Osteoblast (primary cell): Measurements from ENCODE around the gene DNMT1. TPM values are rescaled to one million over a fixed set of nuclear protein-coding genes. Genes with fewer than 3 reads are reported as not detected.
A peak's percentile ranks its signal among the peaks of the same experiment; 100 is the strongest.
"Not testable (repeated sequence)": the region's sequence is repeated elsewhere in the genome, so short reads cannot be mapped to it uniquely, and the experiment has no call there.

Source experiments
- DNase-seq: peaks from one replicate; pipeline ENCODE4 v3.0.0; 2011; ENCODE audit warnings: low spot score, mixed read lengths; ENCODE audit not compliant: insufficient read length; ENCODE audit errors: missing footprints
- H2AFZ ChIP-seq: 2 replicates; pipeline ENCODE4 v1.6.0; 2011; ENCODE audit warnings: mild to moderate bottlenecking, low read length
- H3K27ac ChIP-seq: 2 replicates; pipeline ENCODE4 v1.5.1; 2011; ENCODE audit warnings: mild to moderate bottlenecking, low read depth, low read length, moderate library complexity
- H3K27me3 ChIP-seq: 2 replicates; pipeline ENCODE4 v1.6.0; 2012; ENCODE audit warnings: mild to moderate bottlenecking, control low read depth, inconsistent platforms, low read length, moderate library complexity; ENCODE audit not compliant: insufficient read depth
- H3K36me3 ChIP-seq: 2 replicates; pipeline ENCODE4 v1.5.1; 2011; ENCODE audit warnings: mild to moderate bottlenecking, low read length, control low read depth, moderate library complexity; ENCODE audit not compliant: insufficient read depth
- H3K4me1 ChIP-seq: 2 replicates; pipeline ENCODE4 v1.5.1; 2011; ENCODE audit warnings: mild to moderate bottlenecking, low read length, control low read depth, moderate library complexity; ENCODE audit not compliant: insufficient read depth
- H3K4me2 ChIP-seq: 2 replicates; pipeline ENCODE4 v1.6.0; 2011; ENCODE audit warnings: mild to moderate bottlenecking, low read length; ENCODE audit not compliant: insufficient read depth
- H3K4me3 ChIP-seq: fragments of 200-600 bp; sonication (generic); 3 replicates; pipeline ENCODE4 v1.5.1; 2012; ENCODE audit warnings: mild to moderate bottlenecking, low read length, inconsistent platforms; ENCODE audit not compliant: insufficient read depth
- H3K79me2 ChIP-seq: 2 replicates; pipeline ENCODE4 v1.6.0; 2012; ENCODE audit warnings: mild to moderate bottlenecking, low read length, control low read depth, inconsistent platforms; ENCODE audit not compliant: insufficient read depth
- H3K9me3 ChIP-seq: 2 replicates; pipeline ENCODE4 v1.5.1; 2011; ENCODE audit warnings: low read depth, low read length, control low read depth
- H4K20me1 ChIP-seq: 2 replicates; pipeline ENCODE4 v1.6.0; 2012; ENCODE audit warnings: mild to moderate bottlenecking, low read length, control low read depth; ENCODE audit not compliant: insufficient read depth
- total RNA-seq: library from RNA; depleted of rRNA; stranded (reverse); fragments of >200 nt; gene quantifications from 2 replicates; pipeline ENCODE4 v1.2.3, GENCODE V29; 2012
- TF ChIP-seq, protein P1 (sequence below): IDR thresholded peaks from 2 replicates; pipeline ENCODE4 v1.5.1; 2011; ENCODE audit warnings: mild to moderate bottlenecking, low read depth, low read length, moderate library complexity; ENCODE audit errors: extremely low read depth

Gene DNMT1
- total RNA-seq, 1 donor = 33.7 TPM

DNA sequence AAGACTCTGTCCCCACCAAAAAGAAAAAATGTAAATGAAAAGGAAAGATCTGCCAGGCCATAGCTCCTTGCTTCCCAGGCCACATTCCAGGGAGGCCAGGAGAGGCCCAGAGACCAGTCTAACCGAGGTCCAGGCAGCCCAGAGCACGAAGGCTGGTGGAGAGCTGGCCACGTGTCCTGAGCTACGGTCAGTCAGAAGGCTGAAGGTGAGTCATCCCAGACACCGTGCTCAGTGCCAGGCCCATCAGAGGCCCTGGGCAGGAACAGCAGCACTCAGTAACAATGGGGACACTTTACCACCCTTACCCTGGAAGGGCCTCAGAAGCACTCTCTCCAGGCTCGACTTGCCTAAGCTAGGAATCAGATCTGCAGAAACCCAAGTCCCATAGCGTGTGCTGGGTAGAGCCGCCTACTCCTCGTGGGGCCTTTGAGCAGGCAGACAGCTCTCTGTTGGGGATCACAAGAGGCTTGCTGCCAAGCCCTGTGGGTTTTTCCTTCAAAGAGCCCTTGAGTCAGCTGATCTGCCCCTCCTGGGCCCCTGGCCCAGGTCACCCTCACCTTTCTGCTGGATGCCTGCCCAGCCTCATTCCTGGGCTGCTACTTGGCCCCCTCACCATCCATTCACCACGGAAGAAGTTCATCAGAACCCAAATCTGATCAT, 11.6 kb upstream of the DNMT1 start:
- Histone ChIP-seq H3K27me3 (no peaks in the 10 kb centered on the region), H3K4me3 (no peak overlapping the region), H3K79me2 (no peaks in the 10 kb centered on the region), H4K20me1 (no peaks in the 10 kb centered on the region), H3K36me3 (no peaks in the 10 kb centered on the region), H3K4me2 (no peak overlapping the region), H2AFZ (peak overlapping the region; percentile 81), H3K4me1 (peaks cover 18% of the 10 kb centered on the region), H3K9me3 (no peaks in the 10 kb centered on the region), H3K27ac (peak overlapping the region; percentile 65)
- TF ChIP-seq, protein P1, sequence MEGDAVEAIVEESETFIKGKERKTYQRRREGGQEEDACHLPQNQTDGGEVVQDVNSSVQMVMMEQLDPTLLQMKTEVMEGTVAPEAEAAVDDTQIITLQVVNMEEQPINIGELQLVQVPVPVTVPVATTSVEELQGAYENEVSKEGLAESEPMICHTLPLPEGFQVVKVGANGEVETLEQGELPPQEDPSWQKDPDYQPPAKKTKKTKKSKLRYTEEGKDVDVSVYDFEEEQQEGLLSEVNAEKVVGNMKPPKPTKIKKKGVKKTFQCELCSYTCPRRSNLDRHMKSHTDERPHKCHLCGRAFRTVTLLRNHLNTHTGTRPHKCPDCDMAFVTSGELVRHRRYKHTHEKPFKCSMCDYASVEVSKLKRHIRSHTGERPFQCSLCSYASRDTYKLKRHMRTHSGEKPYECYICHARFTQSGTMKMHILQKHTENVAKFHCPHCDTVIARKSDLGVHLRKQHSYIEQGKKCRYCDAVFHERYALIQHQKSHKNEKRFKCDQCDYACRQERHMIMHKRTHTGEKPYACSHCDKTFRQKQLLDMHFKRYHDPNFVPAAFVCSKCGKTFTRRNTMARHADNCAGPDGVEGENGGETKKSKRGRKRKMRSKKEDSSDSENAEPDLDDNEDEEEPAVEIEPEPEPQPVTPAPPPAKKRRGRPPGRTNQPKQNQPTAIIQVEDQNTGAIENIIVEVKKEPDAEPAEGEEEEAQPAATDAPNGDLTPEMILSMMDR = no peak
- DNase-seq = peak; percentile 93

DNA sequence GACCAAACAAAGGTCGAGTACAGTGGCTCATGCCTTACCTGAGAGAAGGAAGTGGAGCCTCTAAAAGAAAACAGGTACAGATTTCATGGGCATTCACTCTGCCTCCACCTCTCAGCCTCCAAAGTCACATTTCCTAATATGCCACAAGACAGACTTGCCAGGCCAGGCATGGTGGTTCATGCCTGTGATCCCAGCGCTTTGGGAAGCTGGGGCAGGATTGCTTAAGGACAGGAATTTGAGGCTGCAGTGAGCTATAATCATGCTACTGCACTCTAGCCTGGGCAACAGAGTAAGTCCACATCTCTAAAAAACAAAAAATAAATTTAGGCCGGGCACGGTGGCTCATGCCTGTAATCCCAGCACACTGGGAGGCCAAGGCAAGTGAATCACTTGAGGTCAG, 10.9 kb upstream of the DNMT1 start:
- Histone ChIP-seq H3K27ac (no peak overlapping the region), H4K20me1 (no peaks in the 10 kb centered on the region), H3K4me2 (no peak overlapping the region), H2AFZ (no peak overlapping the region), H3K9me3 (no peaks in the 10 kb centered on the region), H3K4me1 (peaks cover 18% of the 10 kb centered on the region), H3K4me3 (no peak overlapping the region), H3K36me3 (no peaks in the 10 kb centered on the region), H3K27me3 (no peaks in the 10 kb centered on the region), H3K79me2 (no peaks in the 10 kb centered on the region)
- DNase-seq = no peak
- TF ChIP-seq, protein P1 = no peak

DNA sequence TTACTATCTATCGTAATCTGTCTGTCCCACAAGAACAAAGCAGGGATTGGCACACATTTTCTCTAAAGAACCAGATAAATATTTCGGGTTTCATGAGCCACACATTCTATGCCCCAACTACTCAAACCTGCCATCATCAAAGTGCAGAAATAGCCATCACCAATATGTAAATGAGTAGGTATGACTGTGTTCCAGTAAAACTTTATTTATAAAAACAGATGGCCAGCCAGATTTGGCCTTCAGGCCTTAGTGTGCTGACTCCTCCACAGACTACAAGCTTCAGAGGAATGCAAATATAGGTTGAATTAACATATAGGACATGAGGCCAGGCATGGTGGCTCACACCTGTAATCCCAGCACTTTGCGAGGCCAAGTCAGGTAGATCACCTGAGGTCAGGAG, 8.9 kb upstream of the DNMT1 start:
- Histone ChIP-seq H3K9me3 (no peaks in the 10 kb centered on the region), H2AFZ (no peak overlapping the region), H3K4me2 (no peak overlapping the region), H4K20me1 (no peaks in the 10 kb centered on the region), H3K4me3 (no peak overlapping the region), H3K27me3 (no peaks in the 10 kb centered on the region), H3K36me3 (no peaks in the 10 kb centered on the region), H3K27ac (no peak overlapping the region), H3K4me1 (peaks cover 11% of the 10 kb centered on the region), H3K79me2 (no peaks in the 10 kb centered on the region)
- TF ChIP-seq, protein P1 = no peak
- DNase-seq = no peak

DNA sequence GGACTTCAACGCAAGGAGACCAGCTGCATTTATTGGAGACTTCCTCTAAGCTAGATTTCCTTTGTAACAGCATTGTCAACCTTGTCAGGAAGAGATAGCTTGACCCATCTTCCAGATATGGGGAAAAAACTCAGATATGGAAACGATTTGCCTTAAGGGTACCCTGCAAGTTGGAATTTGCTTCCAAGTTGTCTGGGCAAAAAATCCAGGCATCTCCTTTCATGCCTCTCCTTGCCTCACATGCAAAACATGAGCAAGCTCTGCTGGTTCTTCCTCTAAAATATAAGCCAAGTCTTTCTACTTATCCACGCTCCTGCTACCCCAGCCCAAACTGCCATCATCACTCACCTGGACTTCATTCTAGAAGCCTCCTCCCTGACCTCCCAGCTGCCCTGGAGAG, 6.4 kb upstream of the DNMT1 start:
- Histone ChIP-seq H3K27ac (no peak overlapping the region), H3K4me2 (no peak overlapping the region), H2AFZ (no peak overlapping the region)

DNA sequence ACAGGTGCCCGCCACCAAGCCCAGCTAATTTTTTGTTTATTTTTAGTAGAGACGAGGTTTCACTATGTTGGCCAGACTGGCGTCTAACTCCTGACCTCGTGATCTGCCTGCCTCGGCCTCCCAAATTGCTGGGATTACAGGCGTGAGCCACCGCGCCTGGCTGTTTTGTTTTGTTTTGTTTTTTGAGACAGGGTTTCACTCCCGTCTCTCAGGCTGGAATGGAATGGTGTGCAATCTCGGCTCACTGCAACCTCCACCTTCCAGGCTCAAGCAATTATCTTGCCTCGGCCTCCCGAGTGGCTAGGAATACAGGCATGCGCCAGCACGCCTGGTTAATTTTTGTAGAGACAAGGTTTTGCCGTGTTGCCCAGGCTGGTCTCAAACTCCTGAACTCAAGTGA, 5.3 kb upstream of the DNMT1 start:
- not testable (repeated sequence) for H3K36me3 ChIP-seq, H4K20me1 ChIP-seq, H3K27ac ChIP-seq, H3K4me3 ChIP-seq, H3K79me2 ChIP-seq, H3K4me2 ChIP-seq, H3K4me1 ChIP-seq, H2AFZ ChIP-seq, H3K27me3 ChIP-seq, H3K9me3 ChIP-seq, DNase-seq

More for the DNA sequence above, 6.4 kb upstream of the DNMT1 start:
- no peaks in the 10 kb centered on the region for H3K27me3 ChIP-seq
- H3K4me3 ChIP-seq = no peak overlapping the region
- H3K4me1 ChIP-seq = peaks cover 6% of the 10 kb centered on the region
- no peaks in the 10 kb centered on the region for H3K9me3 ChIP-seq
- H4K20me1 ChIP-seq = no peaks in the 10 kb centered on the region
- no peak for DNase-seq
- TF ChIP-seq, protein P1 = no peak
- H3K36me3 ChIP-seq = no peaks in the 10 kb centered on the region
- no peaks in the 10 kb centered on the region for H3K79me2 ChIP-seq

DNA sequence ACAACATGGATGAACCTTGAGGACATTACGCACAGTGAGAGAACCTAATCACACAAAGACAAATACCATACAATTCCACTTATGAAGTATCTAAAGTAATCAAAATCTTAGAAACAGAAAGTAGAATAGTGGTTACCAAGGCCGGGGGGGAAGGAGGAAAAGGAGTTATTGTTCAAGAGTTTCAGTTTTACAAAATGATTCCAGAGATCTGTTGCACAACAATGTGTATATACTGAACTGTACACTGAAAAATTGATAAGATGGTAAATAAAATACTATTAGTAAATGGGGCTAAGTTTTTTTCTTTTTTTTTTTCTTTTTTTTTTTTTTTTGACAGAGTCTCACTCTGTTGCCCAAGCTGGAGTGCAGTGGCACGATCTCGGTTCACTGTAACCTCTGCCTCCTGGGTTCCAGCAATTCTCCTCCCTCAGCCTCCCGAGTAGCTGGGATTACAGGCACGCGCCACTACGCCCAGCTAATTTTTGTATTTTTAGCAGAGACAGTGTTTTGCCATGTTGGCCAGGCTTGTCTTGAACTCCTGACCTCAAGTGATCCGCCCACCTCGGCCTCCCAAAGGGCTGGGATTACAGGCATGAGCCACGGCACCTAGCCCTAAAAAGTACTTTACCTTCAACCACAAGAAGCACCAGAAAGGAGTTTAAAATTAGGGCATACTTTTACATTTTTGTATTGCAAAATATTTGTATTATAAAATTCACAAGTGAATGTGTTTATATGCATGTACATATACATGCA, 4.3 kb upstream of the DNMT1 start:
- peak overlapping the region; percentile 29 for H3K4me2 ChIP-seq
- not testable (repeated sequence) for H4K20me1 ChIP-seq, H3K36me3 ChIP-seq, H3K27me3 ChIP-seq, DNase-seq, H3K79me2 ChIP-seq, H3K4me1 ChIP-seq, H2AFZ ChIP-seq, H3K9me3 ChIP-seq, H3K4me3 ChIP-seq, H3K27ac ChIP-seq
